OCI-LY1 (cell line): Measurements from ENCODE around the gene PDE6H.

Source experiments
- H2AFZ ChIP-seq: fragments of 200-600 bp; sonication (generic), shearing (Covaris generic); 2 replicates; pipeline ENCODE4 v1.6.0; 2014; ENCODE audit warnings: antibody characterized with exemption, mild to moderate bottlenecking, low read length
- H3F3A ChIP-seq: fragments of 200-600 bp; sonication (generic), shearing (Covaris generic); 2 replicates; pipeline ENCODE4 v1.6.0; 2014; ENCODE audit warnings: mild to moderate bottlenecking, antibody characterized with exemption, low read length, moderate library complexity; ENCODE audit not compliant: insufficient read depth
- H3K27ac ChIP-seq: fragments of 200-600 bp; sonication (generic); 2 replicates; pipeline ENCODE4 v1.5.1; 2014; ENCODE audit warnings: low read length, mixed run types, mild to moderate bottlenecking, low read depth; ENCODE audit not compliant: poor library complexity, severe bottlenecking
- H3K27me3 ChIP-seq: fragments of 200-600 bp; sonication (generic); 2 replicates; pipeline ENCODE4 v1.6.0; 2014; ENCODE audit warnings: antibody characterized with exemption, mild to moderate bottlenecking, low read length, moderate library complexity; ENCODE audit not compliant: insufficient read depth
- H3K36me3 ChIP-seq: fragments of 200-600 bp; sonication (generic); 2 replicates; pipeline ENCODE4 v1.6.1; 2014; ENCODE audit warnings: mild to moderate bottlenecking, antibody characterized with exemption, low read length, moderate library complexity, mixed read lengths; ENCODE audit not compliant: insufficient read depth
- H3K4me1 ChIP-seq: fragments of 200-600 bp; sonication (generic); 2 replicates; pipeline ENCODE4 v1.5.1; 2014; ENCODE audit warnings: mild to moderate bottlenecking, low read length, moderate library complexity; ENCODE audit not compliant: insufficient read depth, severe bottlenecking
- H3K4me2 ChIP-seq: fragments of 200-600 bp; sonication (generic), shearing (Covaris generic); 2 replicates; pipeline ENCODE4 v1.6.1; 2014; ENCODE audit warnings: low read length
- H3K4me3 ChIP-seq: fragments of 200-600 bp; sonication (generic); 2 replicates; pipeline ENCODE4 v1.5.1; 2014; ENCODE audit warnings: low read length, low read depth, mild to moderate bottlenecking, mixed read lengths; ENCODE audit not compliant: poor library complexity, severe bottlenecking
- H3K79me2 ChIP-seq: fragments of 200-600 bp; shearing (Covaris generic); 2 replicates; pipeline ENCODE4 v1.6.1; 2016; ENCODE audit warnings: mixed run types, low read length, mixed read lengths; ENCODE audit not compliant: insufficient read depth
- H3K9ac ChIP-seq: fragments of 200-600 bp; sonication (generic), shearing (Covaris generic); 2 replicates; pipeline ENCODE4 v1.6.1; 2014; ENCODE audit warnings: mild to moderate bottlenecking, low read length, mixed read lengths
- H3K9me2 ChIP-seq: fragments of 200-600 bp; sonication (generic), shearing (Covaris generic); 2 replicates; pipeline ENCODE4 v1.6.1; 2014; ENCODE audit warnings: low read depth, mild to moderate bottlenecking, low read length, mixed read lengths
- H3K9me3 ChIP-seq: fragments of 200-600 bp; shearing (Covaris generic); 2 replicates; pipeline ENCODE4 v1.6.1; 2014; ENCODE audit warnings: low read length, mixed read lengths
- H4K20me1 ChIP-seq: fragments of 200-600 bp; sonication (generic), shearing (Covaris generic); 2 replicates; pipeline ENCODE4 v1.6.0; 2016; ENCODE audit warnings: mild to moderate bottlenecking, low read length; ENCODE audit not compliant: insufficient read depth
- EZH2 ChIP-seq: fragments of 200-600 bp; sonication (generic), shearing (Covaris generic); IDR thresholded peaks from 2 replicates; pipeline ENCODE4 v1.8.0; 2017; ENCODE audit warnings: borderline replicate concordance, mixed run types, mild to moderate bottlenecking, antibody characterized with exemption, low read length, moderate library complexity, mixed read lengths
- TF ChIP-seq, protein P1 (sequence below): fragments of 200-600 bp; sonication (generic), shearing (Covaris generic); IDR thresholded peaks from 2 replicates; pipeline ENCODE4 v1.5.1; 2017; ENCODE audit warnings: mild to moderate bottlenecking, antibody characterized with exemption, low read length, moderate library complexity, mixed read lengths

Gene PDE6H

DNA sequence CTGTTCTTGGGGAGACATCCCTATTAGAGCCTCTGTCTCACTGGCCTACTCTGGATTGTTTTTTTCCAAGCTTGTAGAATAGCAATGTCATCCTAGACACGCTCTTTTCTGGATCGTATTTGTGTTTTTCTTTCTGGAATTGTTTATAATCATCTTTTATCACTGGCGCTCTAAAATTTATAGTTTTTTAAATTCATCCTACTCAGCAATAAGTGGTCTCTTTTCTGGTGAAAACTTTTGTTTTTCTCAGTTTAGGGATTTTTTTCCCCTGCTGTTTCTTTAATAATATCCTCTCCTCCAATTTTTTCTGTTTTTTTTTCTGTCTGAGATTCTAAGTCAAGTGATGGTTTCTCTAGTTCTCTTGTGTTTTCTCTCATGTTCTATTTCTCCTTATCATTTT is 25.2 kb downstream of the PDE6H start:
- Histone ChIP-seq H2AFZ (no peak overlapping the region), H3K27me3 (no peaks in the 10 kb centered on the region), H3K4me2 (no peak overlapping the region), H4K20me1 (no peaks in the 10 kb centered on the region), H3K9me2 (no peaks in the 10 kb centered on the region), H3K36me3 (no peaks in the 10 kb centered on the region), H3K4me1 (peaks cover 21% of the 10 kb centered on the region), H3K4me3 (no peak overlapping the region), H3K79me2 (no peaks in the 10 kb centered on the region), H3F3A (no peaks in the 10 kb centered on the region), H3K9ac (no peak overlapping the region), H3K27ac (no peak overlapping the region), H3K9me3 (no peaks in the 10 kb centered on the region)
- TF ChIP-seq EZH2 = no peak
- TF ChIP-seq, protein P1, sequence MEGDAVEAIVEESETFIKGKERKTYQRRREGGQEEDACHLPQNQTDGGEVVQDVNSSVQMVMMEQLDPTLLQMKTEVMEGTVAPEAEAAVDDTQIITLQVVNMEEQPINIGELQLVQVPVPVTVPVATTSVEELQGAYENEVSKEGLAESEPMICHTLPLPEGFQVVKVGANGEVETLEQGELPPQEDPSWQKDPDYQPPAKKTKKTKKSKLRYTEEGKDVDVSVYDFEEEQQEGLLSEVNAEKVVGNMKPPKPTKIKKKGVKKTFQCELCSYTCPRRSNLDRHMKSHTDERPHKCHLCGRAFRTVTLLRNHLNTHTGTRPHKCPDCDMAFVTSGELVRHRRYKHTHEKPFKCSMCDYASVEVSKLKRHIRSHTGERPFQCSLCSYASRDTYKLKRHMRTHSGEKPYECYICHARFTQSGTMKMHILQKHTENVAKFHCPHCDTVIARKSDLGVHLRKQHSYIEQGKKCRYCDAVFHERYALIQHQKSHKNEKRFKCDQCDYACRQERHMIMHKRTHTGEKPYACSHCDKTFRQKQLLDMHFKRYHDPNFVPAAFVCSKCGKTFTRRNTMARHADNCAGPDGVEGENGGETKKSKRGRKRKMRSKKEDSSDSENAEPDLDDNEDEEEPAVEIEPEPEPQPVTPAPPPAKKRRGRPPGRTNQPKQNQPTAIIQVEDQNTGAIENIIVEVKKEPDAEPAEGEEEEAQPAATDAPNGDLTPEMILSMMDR = no peak

GRCh38 chr12:14999021-14999694 is 26.3 kb downstream of the PDE6H start:
- Histone ChIP-seq H3K36me3 (no peaks in the 10 kb centered on the region), H3K4me3 (no peak overlapping the region), H3K27ac (no peak overlapping the region), H3K27me3 (no peaks in the 10 kb centered on the region), H2AFZ (no peak overlapping the region), H3K79me2 (no peaks in the 10 kb centered on the region), H3K9ac (no peak overlapping the region), H3K9me3 (no peaks in the 10 kb centered on the region), H3K9me2 (no peaks in the 10 kb centered on the region), H3F3A (no peaks in the 10 kb centered on the region), H4K20me1 (no peaks in the 10 kb centered on the region), H3K4me1 (peaks cover 9% of the 10 kb centered on the region), H3K4me2 (no peak overlapping the region)
- TF ChIP-seq, protein P1 = no peak
- no peak for TF ChIP-seq EZH2

GRCh38 chr12:14999695-15000365 is 27.0 kb downstream of the PDE6H start:
- Histone ChIP-seq H3K4me2 (no peak overlapping the region), H3K4me1 (peaks cover 2% of the 10 kb centered on the region), H3K4me3 (no peak overlapping the region), H2AFZ (no peak overlapping the region), H3K27me3 (no peaks in the 10 kb centered on the region), H3K27ac (no peak overlapping the region), H3K9me2 (no peaks in the 10 kb centered on the region), H3K9me3 (no peaks in the 10 kb centered on the region), H3K79me2 (no peaks in the 10 kb centered on the region), H4K20me1 (no peaks in the 10 kb centered on the region), H3F3A (no peaks in the 10 kb centered on the region), H3K36me3 (no peaks in the 10 kb centered on the region), H3K9ac (no peak overlapping the region)
- TF ChIP-seq, protein P1 = no peak
- no peak for TF ChIP-seq EZH2
